Epithelial cell of proximal tubule (primary cell): ENCODE results near the gene ZNF318. TPM values are rescaled to one million over a fixed set of nuclear protein-coding genes. Genes with fewer than 3 reads are reported as not detected.
"Not testable (repeated sequence)": the region's sequence is repeated elsewhere in the genome, so short reads cannot be mapped to it uniquely, and the experiment has no call there.

Experiments
- DNase-seq: peaks from one replicate; pipeline ENCODE4 v3.0.0-alpha.2; 2011; ENCODE audit warnings: low read depth
- H3K4me3 ChIP-seq: 2 replicates; pipeline ENCODE4 v1.5.1; 2011; ENCODE audit warnings: low read depth, mild to moderate bottlenecking, low read length
- total RNA-seq: library from RNA; depleted of rRNA; stranded (reverse); fragments of >200 nt; gene quantifications from 2 replicates; pipeline ENCODE4 v1.2.3, GENCODE V29; 2015
- TF ChIP-seq, protein P1 (sequence below): conservative IDR thresholded peaks from 2 replicates; pipeline ENCODE4 v1.5.1; 2012; ENCODE audit warnings: low read depth, mild to moderate bottlenecking, low read length

Gene ZNF318, protein sequence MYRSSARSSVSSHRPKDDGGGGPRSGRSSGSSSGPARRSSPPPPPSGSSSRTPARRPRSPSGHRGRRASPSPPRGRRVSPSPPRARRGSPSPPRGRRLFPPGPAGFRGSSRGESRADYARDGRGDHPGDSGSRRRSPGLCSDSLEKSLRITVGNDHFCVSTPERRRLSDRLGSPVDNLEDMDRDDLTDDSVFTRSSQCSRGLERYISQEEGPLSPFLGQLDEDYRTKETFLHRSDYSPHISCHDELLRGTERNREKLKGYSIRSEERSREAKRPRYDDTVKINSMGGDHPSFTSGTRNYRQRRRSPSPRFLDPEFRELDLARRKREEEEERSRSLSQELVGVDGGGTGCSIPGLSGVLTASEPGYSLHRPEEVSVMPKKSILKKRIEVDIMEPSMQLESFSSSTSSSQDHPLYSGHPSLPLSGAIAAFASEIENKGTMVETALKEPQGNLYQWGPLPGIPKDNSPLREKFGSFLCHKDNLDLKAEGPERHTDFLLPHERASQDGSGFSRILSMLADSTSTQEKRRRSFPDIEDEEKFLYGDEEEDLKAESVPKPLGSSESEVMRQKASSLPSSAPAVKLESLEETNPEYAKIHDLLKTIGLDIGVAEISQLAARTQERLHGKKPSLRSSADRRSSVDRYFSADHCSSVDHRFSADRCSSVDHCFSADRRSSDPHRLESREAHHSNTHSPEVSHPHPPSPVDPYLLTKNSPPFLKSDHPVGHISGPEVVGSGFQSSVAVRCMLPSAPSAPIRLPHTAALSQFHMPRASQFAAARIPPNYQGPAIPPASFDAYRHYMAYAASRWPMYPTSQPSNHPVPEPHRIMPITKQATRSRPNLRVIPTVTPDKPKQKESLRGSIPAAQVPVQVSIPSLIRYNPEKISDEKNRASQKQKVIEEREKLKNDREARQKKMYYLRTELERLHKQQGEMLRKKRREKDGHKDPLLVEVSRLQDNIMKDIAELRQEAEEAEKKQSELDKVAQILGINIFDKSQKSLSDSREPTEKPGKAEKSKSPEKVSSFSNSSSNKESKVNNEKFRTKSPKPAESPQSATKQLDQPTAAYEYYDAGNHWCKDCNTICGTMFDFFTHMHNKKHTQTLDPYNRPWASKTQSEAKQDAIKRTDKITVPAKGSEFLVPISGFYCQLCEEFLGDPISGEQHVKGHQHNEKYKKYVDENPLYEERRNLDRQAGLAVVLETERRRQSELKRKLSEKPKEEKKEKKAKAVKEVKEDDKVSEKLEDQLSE (N-terminal part only)
- total RNA-seq: 7.5 and 7.7 TPM in 2 replicates

DNA sequence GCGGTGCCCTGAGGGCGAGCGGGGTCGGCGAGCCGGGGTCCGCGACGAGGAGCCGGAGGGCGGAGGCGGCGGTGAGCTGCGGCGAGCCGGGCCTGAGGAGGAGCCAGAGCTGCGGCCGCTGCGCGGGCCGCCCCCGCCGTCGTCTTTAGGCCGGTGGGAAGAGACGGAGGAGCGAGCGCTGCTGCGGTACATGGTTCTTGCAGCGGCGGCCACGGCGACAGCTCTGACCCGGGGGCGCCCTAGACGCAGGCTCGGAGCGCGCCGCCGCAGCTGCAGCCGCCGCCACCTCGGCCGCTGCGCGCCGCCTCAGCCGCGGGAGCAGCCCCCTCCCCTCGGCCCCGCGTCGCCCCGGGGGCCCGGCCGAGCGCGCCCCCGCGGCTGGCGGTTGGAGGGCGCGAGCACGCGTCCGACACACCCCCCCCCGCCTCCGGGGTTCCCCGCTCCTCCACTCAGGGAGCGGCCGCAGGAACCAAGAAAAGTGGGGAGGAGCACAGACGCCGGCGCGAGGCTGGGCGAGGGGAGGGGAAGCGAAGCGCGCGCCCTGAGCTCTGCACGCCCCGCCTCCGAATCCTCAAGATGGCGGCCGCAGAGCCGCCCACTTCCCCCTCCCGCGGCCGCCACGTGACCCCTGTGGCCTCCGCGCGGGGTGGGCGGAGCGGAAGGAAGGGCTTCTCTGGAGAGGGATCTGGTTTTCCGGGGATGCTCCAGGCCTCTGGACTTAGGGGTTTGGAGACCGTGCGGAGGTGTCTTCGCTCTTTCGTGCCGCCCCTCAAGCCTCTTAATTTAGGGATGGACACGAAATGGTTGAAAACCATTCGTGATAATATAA, at the start of gene ZNF318:
Gene ZNF318, minus strand, starts transcription at position 474 of the 829 bp plus-strand sequence. Its CDS starts 282 bp downstream, at position 192.
- TF ChIP-seq, protein P1, sequence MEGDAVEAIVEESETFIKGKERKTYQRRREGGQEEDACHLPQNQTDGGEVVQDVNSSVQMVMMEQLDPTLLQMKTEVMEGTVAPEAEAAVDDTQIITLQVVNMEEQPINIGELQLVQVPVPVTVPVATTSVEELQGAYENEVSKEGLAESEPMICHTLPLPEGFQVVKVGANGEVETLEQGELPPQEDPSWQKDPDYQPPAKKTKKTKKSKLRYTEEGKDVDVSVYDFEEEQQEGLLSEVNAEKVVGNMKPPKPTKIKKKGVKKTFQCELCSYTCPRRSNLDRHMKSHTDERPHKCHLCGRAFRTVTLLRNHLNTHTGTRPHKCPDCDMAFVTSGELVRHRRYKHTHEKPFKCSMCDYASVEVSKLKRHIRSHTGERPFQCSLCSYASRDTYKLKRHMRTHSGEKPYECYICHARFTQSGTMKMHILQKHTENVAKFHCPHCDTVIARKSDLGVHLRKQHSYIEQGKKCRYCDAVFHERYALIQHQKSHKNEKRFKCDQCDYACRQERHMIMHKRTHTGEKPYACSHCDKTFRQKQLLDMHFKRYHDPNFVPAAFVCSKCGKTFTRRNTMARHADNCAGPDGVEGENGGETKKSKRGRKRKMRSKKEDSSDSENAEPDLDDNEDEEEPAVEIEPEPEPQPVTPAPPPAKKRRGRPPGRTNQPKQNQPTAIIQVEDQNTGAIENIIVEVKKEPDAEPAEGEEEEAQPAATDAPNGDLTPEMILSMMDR: no peak
- peak; percentile 35 for DNase-seq
- H3K4me3 ChIP-seq: peak within 1 kb of the TSS; percentile 68

DNA sequence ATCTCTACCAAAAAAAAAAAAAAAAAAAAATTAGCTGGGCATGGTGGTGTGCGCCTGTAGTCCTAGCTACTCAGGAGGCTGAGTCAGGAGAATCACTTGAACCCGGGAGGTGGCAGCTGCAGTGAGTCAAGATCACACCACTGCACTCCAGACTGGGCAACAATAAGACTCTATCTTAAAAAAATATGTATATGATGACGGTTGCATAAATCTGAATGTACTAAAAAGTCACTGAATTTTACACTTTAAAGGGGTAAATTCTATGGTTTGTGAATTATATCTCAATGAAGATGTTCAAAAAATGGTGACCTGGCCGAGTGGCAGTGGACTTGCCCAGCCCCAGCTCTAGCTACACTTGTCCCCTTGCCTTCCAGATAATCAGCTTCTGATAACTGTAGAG, 47.5 kb upstream of the ZNF318 start:
- TF ChIP-seq, protein P1: no peak
- no peak overlapping the region for H3K4me3 ChIP-seq

GRCh38 chr6:43415275-43415674, 45.8 kb upstream of the ZNF318 start:
- not testable (repeated sequence) for DNase-seq, H3K4me3 ChIP-seq

More for the DNA sequence above, 47.5 kb upstream of the ZNF318 start:
- no peak for DNase-seq

- TF ChIP-seq, protein P1: no peak
These were observed 43.6 kb upstream of the ZNF318 start for GRCh38 chr6:43413002-43413401.

GRCh38 chr6:43412541-43412940, 43.1 kb upstream of the ZNF318 start:
- H3K4me3 ChIP-seq: no peak overlapping the region
- TF ChIP-seq, protein P1: no peak
- no peak for DNase-seq

More at GRCh38 chr6:43413002-43413401, 43.6 kb upstream of the ZNF318 start:
- DNase-seq: no peak
- no peak overlapping the region for H3K4me3 ChIP-seq

GRCh38 chr6:43410776-43411175, 41.3 kb upstream of the ZNF318 start:
- DNase-seq, H3K4me3 ChIP-seq: not testable (repeated sequence)

DNA sequence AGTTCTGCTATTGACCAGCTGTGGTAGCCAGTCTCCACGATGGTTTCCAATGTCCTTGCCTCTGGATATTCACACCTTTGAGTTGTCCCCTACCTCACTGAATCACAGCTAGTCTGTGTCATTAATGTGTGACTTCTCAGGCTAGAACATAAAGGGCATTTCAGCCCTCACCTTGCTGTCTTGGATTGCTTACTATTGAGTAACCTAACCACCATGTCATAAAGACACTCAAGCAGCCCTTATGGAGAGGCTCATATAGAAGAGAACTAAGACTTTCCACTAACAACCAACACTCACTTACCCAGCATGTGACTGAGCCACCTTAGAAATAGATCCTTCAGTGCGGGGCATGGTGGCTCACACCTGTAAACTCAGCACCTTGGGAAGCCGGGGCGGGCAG, 38.8 kb upstream of the ZNF318 start:
- DNase-seq: no peak
- TF ChIP-seq, protein P1: no peak

More for the DNA sequence above, 38.8 kb upstream of the ZNF318 start:
- no peak overlapping the region for H3K4me3 ChIP-seq
